ENCODE results near the gene CFAP299.

Gene CFAP299

DNA sequence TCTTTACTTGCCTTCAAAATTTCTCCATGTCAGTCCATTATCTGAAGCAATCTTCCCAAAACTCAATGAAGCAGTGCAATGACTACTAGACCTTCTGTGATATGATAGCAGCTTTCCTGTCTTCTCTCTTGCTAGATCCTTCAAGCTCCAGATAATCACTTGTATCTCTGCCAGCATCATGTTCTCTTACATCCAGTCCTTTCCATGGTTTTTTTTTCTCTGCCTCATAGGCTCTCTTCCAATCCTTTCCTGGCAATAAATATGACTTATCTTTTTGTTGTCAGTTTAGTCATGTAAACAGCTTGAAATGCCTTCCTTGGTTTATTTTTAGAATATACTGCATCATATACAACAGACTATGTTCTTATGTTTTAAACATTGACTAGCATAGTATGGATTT lies 193.5 kb downstream of the CFAP299 start:
- Mint-ChIP-seq H3K9me3 (no peaks in the 10 kb centered on the region), H3K27me3 (ENCODE audit: low read depth) (no peaks in the 10 kb centered on the region), H3K4me3 (no peak overlapping the region), H3K4me1 (no peaks in the 10 kb centered on the region), H3K27ac (no peak overlapping the region), H3K36me3 (ENCODE audit: low read depth) (no peaks in the 10 kb centered on the region)
- TF ChIP-seq, protein P1, sequence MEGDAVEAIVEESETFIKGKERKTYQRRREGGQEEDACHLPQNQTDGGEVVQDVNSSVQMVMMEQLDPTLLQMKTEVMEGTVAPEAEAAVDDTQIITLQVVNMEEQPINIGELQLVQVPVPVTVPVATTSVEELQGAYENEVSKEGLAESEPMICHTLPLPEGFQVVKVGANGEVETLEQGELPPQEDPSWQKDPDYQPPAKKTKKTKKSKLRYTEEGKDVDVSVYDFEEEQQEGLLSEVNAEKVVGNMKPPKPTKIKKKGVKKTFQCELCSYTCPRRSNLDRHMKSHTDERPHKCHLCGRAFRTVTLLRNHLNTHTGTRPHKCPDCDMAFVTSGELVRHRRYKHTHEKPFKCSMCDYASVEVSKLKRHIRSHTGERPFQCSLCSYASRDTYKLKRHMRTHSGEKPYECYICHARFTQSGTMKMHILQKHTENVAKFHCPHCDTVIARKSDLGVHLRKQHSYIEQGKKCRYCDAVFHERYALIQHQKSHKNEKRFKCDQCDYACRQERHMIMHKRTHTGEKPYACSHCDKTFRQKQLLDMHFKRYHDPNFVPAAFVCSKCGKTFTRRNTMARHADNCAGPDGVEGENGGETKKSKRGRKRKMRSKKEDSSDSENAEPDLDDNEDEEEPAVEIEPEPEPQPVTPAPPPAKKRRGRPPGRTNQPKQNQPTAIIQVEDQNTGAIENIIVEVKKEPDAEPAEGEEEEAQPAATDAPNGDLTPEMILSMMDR (IDR thresholded peaks at IDR 0.05; ENCODE audit: unreplicated experiment in 3 of 3): no peak

DNA sequence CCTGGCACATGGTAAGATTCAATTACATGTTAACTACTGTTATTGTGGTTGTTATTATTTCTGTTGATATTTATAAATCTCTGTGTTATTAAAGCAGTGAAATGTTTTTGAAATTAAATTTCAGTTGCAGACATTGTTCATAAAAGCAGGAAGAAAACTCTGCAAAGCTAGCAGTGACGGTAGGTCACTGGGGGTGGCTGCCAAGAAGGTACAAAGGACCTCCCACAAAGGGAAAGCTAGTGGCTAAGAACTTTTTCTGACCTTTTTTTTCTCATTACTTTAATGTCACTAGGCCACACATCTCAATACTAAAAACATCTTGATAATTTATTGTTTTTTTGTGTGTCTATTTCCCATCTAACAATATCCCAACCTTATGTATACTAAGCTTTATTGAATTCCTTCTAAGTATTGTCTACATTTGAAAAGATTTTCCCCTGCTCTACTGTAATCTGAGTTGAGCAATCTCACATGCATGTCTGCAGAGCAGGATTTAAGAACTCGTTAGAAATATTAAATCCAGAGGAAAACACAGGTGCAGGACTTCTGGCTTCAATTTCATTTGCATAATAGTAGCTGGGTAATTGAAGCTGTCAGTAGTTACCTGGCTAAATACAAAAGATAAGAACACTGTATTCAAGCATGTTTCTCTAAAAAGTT lies 197.3 kb downstream of the CFAP299 start:
- Mint-ChIP-seq H3K9me3 (no peaks in the 10 kb centered on the region), H3K27me3 (ENCODE audit: low read depth) (no peaks in the 10 kb centered on the region), H3K36me3 (ENCODE audit: low read depth) (no peaks in the 10 kb centered on the region), H3K27ac (no peak overlapping the region), H3K4me1 (no peaks in the 10 kb centered on the region), H3K4me3 (no peak overlapping the region)
- TF ChIP-seq, protein P1 (IDR thresholded peaks at IDR 0.05; ENCODE audit: unreplicated experiment in 3 of 3): no peak

DNA sequence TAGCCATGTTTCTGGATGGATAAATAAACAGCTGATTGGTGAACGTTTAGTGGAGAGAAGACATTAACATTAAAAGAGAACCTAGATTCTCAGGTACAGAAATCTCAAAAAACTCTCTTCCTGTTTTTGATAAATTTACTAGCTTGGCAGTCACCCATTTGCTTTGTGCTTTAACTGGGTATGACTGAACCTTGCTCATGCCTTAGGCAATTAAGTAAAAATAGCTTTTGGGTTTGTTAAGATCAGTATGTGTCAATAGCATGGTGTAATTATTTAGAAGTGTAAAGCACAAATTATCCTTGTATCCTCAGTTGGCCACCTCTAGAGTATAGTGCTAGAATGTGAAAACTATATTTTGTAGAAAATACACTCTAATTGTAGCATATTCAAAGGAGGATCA lies 200.0 kb downstream of the CFAP299 start:
- Mint-ChIP-seq H3K27me3 (ENCODE audit: low read depth) (no peaks in the 10 kb centered on the region), H3K9me3 (no peaks in the 10 kb centered on the region), H3K4me3 (no peak overlapping the region), H3K27ac (no peak overlapping the region), H3K4me1 (no peaks in the 10 kb centered on the region), H3K36me3 (ENCODE audit: low read depth) (no peaks in the 10 kb centered on the region)
- TF ChIP-seq, protein P1 (IDR thresholded peaks at IDR 0.05; ENCODE audit: unreplicated experiment in 3 of 3): no peak

DNA sequence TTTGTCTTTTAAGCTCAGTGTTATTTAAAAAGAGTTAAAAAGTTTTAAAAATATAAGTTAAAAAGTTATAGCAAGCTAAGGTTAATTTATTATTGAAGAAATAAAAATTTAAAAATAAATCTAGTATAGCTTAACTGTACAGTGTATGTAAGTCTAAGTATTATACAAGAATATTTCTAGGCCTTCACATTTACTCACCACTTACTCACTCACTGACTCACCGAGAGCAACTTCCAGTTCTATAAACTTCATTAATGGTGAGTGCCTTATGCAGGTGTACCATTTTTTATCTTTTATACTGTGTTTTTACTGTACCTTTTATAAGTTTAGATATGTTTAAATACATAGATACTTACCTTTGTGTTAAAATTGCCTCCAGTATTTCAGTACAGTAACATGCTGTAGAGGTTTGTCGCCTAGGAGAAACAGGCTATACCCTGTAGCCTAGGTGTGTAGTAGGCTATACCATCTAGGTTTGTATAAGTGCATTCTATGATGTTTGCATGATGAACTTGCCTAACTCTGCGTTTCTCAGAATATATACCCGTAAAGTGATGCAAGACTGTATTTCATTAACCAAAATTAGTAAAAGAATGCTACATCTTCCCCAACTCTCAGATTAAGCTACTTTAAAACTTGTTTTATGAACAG lies 202.9 kb downstream of the CFAP299 start:
- Mint-ChIP-seq H3K9me3 (no peaks in the 10 kb centered on the region), H3K4me1 (no peaks in the 10 kb centered on the region), H3K36me3 (ENCODE audit: low read depth) (no peaks in the 10 kb centered on the region), H3K4me3 (no peak overlapping the region), H3K27me3 (ENCODE audit: low read depth) (peaks cover 4% of the 10 kb centered on the region), H3K27ac (no peak overlapping the region)
- TF ChIP-seq, protein P1 (IDR thresholded peaks at IDR 0.05; ENCODE audit: unreplicated experiment in 3 of 3): no peak

DNA sequence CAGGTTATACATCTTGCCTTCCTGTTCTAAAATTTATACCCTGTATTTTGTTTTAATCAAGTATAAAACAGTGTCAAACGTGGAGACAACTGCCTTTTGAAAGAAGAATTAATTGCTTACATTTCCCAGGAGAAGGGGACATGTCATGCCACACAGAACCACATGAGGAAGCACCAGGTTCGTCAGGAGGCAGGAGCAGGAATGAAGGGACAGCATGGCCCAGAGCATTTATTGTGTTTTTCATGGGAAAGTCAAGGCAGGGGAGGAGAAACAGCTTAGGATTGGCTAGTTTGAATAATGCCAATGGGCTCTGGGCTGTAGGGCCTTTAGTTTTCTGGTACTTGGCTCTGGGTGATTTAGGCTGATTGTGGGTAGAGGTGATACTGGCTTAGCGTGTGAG lies 203.7 kb downstream of the CFAP299 start:
- Mint-ChIP-seq H3K9me3 (no peaks in the 10 kb centered on the region), H3K27me3 (ENCODE audit: low read depth) (peaks cover 4% of the 10 kb centered on the region), H3K4me3 (no peak overlapping the region), H3K36me3 (ENCODE audit: low read depth) (no peaks in the 10 kb centered on the region), H3K4me1 (no peaks in the 10 kb centered on the region), H3K27ac (no peak overlapping the region)
- TF ChIP-seq, protein P1 (IDR thresholded peaks at IDR 0.05; ENCODE audit: unreplicated experiment in 3 of 3): no peak

DNA sequence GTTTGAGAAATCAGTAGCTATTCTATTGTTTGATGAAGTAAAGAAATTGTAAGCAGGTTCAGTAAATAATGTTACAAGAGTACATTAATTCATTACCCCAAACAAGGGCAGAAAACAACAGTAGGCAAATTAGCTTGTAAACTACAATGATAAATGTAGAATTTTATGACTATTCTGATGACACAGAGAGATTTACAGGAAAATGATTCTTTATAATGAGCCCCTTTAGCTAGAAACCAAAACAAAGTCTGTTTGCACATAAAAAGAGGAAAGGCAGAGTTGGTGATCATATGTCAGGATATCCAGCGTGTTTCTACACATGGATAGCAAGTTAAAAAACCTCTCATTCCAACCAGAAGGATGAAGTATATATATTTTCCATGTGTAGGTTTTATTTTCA lies 204.8 kb downstream of the CFAP299 start:
- no peaks in the 10 kb centered on the region for H3K4me1 Mint-ChIP-seq
- no peaks in the 10 kb centered on the region for H3K36me3 Mint-ChIP-seq (ENCODE audit: low read depth)
- H3K9me3 Mint-ChIP-seq: no peaks in the 10 kb centered on the region
- TF ChIP-seq, protein P1 (IDR thresholded peaks at IDR 0.05; ENCODE audit: unreplicated experiment in 3 of 3): no peak
- no peak overlapping the region for H3K27ac Mint-ChIP-seq
- H3K27me3 Mint-ChIP-seq (ENCODE audit: low read depth): peaks cover 4% of the 10 kb centered on the region
- H3K4me3 Mint-ChIP-seq: no peak overlapping the region

All from nephron (organoid).